Measurements from ENCODE around the gene SOX11.

GRCh38 chr2:5665066-5665465 lies 27.1 kb upstream of the SOX11 start:
- TF ChIP-seq, protein P1, sequence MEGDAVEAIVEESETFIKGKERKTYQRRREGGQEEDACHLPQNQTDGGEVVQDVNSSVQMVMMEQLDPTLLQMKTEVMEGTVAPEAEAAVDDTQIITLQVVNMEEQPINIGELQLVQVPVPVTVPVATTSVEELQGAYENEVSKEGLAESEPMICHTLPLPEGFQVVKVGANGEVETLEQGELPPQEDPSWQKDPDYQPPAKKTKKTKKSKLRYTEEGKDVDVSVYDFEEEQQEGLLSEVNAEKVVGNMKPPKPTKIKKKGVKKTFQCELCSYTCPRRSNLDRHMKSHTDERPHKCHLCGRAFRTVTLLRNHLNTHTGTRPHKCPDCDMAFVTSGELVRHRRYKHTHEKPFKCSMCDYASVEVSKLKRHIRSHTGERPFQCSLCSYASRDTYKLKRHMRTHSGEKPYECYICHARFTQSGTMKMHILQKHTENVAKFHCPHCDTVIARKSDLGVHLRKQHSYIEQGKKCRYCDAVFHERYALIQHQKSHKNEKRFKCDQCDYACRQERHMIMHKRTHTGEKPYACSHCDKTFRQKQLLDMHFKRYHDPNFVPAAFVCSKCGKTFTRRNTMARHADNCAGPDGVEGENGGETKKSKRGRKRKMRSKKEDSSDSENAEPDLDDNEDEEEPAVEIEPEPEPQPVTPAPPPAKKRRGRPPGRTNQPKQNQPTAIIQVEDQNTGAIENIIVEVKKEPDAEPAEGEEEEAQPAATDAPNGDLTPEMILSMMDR (IDR thresholded peaks at IDR 0.05) = no peak
- no peak for TF ChIP-seq ZFX (IDR thresholded peaks at IDR 0.05; ENCODE audit: borderline replicate concordance)
